Neuron (in vitro differentiated cells): ENCODE measurements around the gene PXDC1.

Source experiments
- H2AFZ ChIP-seq: one replicate; pipeline ENCODE4 v1.6.1; 2013; ENCODE audit warnings: low read depth, mild to moderate bottlenecking, inconsistent platforms, low read length, moderate library complexity
- H3K27me3 ChIP-seq: one replicate; pipeline ENCODE4 v1.6.1; 2013; ENCODE audit warnings: low read length; ENCODE audit not compliant: insufficient read depth
- H3K36me3 ChIP-seq: one replicate; pipeline ENCODE4 v1.6.1; 2013; ENCODE audit warnings: low read length; ENCODE audit not compliant: insufficient read depth
- H3K4me1 ChIP-seq: one replicate; pipeline ENCODE4 v1.6.1; 2013; ENCODE audit warnings: low read length; ENCODE audit not compliant: insufficient read depth
- H3K4me3 ChIP-seq: 2 replicates; pipeline ENCODE4 v1.5.1; 2013; ENCODE audit warnings: mild to moderate bottlenecking, low read length, moderate library complexity
- H3K9me3 ChIP-seq: one replicate; pipeline ENCODE4 v1.6.1; 2013; ENCODE audit warnings: low read length

Gene PXDC1

GRCh38 chr6:3753228-3753835, 1.8 kb upstream of the PXDC1 start:
- H3K27me3 ChIP-seq = no peaks in the 10 kb centered on the region
- peaks cover 31% of the 10 kb centered on the region for H3K4me1 ChIP-seq
- no peaks in the 10 kb centered on the region for H3K36me3 ChIP-seq
- no peak overlapping the region for H3K4me3 ChIP-seq
- H2AFZ ChIP-seq = no peak overlapping the region
- H3K9me3 ChIP-seq = no peaks in the 10 kb centered on the region

GRCh38 chr6:3752531-3753227, 1.2 kb upstream of the PXDC1 start:
- Histone ChIP-seq H3K27me3 (no peaks in the 10 kb centered on the region), H3K4me3 (peak overlapping the region; percentile 95), H3K4me1 (peaks cover 35% of the 10 kb centered on the region), H3K36me3 (no peaks in the 10 kb centered on the region), H3K9me3 (no peaks in the 10 kb centered on the region), H2AFZ (peak overlapping the region; percentile 72)

GRCh38 chr6:3751730-3752530, 417 bp upstream of the PXDC1 start:
- H3K9me3 ChIP-seq = no peaks in the 10 kb centered on the region
- no peaks in the 10 kb centered on the region for H3K27me3 ChIP-seq
- H3K4me1 ChIP-seq = peaks cover 35% of the 10 kb centered on the region
- H2AFZ ChIP-seq = peak overlapping the region; percentile 72
- H3K36me3 ChIP-seq = no peaks in the 10 kb centered on the region
- peak overlapping the region; percentile 95 for H3K4me3 ChIP-seq

GRCh38 chr6:3750317-3751076, 1.0 kb downstream of the PXDC1 start:
- Histone ChIP-seq H3K36me3 (peaks cover 4% of the 10 kb centered on the region), H3K4me3 (peak overlapping the region; percentile 95), H3K9me3 (no peaks in the 10 kb centered on the region), H3K27me3 (no peaks in the 10 kb centered on the region), H2AFZ (peak overlapping the region; percentile 72), H3K4me1 (peaks cover 27% of the 10 kb centered on the region)

- Histone ChIP-seq H3K9me3 (no peaks in the 10 kb centered on the region), H3K4me3 (peak overlapping the region; percentile 95), H3K36me3 (peaks cover 4% of the 10 kb centered on the region), H2AFZ (no peak overlapping the region), H3K4me1 (peaks cover 27% of the 10 kb centered on the region), H3K27me3 (no peaks in the 10 kb centered on the region)
Measured at GRCh38 chr6:3749977-3750316, 1.6 kb downstream of the PXDC1 start.

- Histone ChIP-seq H3K4me3 (peak overlapping the region; percentile 95), H3K9me3 (no peaks in the 10 kb centered on the region), H2AFZ (no peak overlapping the region), H3K4me1 (peaks cover 27% of the 10 kb centered on the region), H3K36me3 (peaks cover 4% of the 10 kb centered on the region), H3K27me3 (no peaks in the 10 kb centered on the region)
Measured at GRCh38 chr6:3749067-3749841, 2.3 kb downstream of the PXDC1 start.

- H3K27me3 ChIP-seq = no peaks in the 10 kb centered on the region
- no peak overlapping the region for H3K4me3 ChIP-seq
- no peak overlapping the region for H2AFZ ChIP-seq
- H3K9me3 ChIP-seq = no peaks in the 10 kb centered on the region
- H3K4me1 ChIP-seq = peaks cover 35% of the 10 kb centered on the region
- peaks cover 4% of the 10 kb centered on the region for H3K36me3 ChIP-seq
Measured at GRCh38 chr6:3748208-3749066, 3.1 kb downstream of the PXDC1 start.

GRCh38 chr6:3747100-3747737, 4.3 kb downstream of the PXDC1 start:
- peaks cover 43% of the 10 kb centered on the region for H3K4me1 ChIP-seq

GRCh38 chr6:3746696-3747095, 4.8 kb downstream of the PXDC1 start:
- H3K4me3 ChIP-seq = no peak overlapping the region
- H3K27me3 ChIP-seq = no peaks in the 10 kb centered on the region
- no peak overlapping the region for H2AFZ ChIP-seq
- H3K36me3 ChIP-seq = peaks cover 4% of the 10 kb centered on the region
- no peaks in the 10 kb centered on the region for H3K9me3 ChIP-seq
- peaks cover 45% of the 10 kb centered on the region for H3K4me1 ChIP-seq

More at GRCh38 chr6:3747100-3747737, 4.3 kb downstream of the PXDC1 start:
- no peaks in the 10 kb centered on the region for H3K27me3 ChIP-seq
- peaks cover 4% of the 10 kb centered on the region for H3K36me3 ChIP-seq
- H3K9me3 ChIP-seq = no peaks in the 10 kb centered on the region
- no peak overlapping the region for H2AFZ ChIP-seq
- no peak overlapping the region for H3K4me3 ChIP-seq

- H3K36me3 ChIP-seq = peaks cover 4% of the 10 kb centered on the region
- no peaks in the 10 kb centered on the region for H3K27me3 ChIP-seq
- H2AFZ ChIP-seq = no peak overlapping the region
- H3K9me3 ChIP-seq = no peaks in the 10 kb centered on the region
- no peak overlapping the region for H3K4me3 ChIP-seq
- peaks cover 45% of the 10 kb centered on the region for H3K4me1 ChIP-seq
Measured at GRCh38 chr6:3746119-3746691, 5.3 kb downstream of the PXDC1 start.

GRCh38 chr6:3745566-3746118, 5.9 kb downstream of the PXDC1 start:
- Histone ChIP-seq H2AFZ (no peak overlapping the region), H3K9me3 (no peaks in the 10 kb centered on the region), H3K27me3 (no peaks in the 10 kb centered on the region), H3K4me3 (no peak overlapping the region), H3K4me1 (peaks cover 45% of the 10 kb centered on the region), H3K36me3 (peaks cover 4% of the 10 kb centered on the region)
